Activated CD4-positive, alpha-beta T cell treated with anti-CD3 and anti-CD28 coated beads for 4 hours (primary cell): ENCODE data around the gene ITGAD.

Experiments
- DNase-seq, 2 donors: peaks; one replicate each; pipeline ENCODE4 v3.0.0-alpha.2; 2020

Gene ITGAD

GRCh38 chr16:31365131-31365865 is 27.8 kb upstream of the ITGAD start:
- no peak for DNase-seq

- DNase-seq, result no peak
Observed at GRCh38 chr16:31367853-31368252, 25.3 kb upstream of the ITGAD start.

GRCh38 chr16:31371008-31371407 is 22.1 kb upstream of the ITGAD start:
- DNase-seq, result no peak

DNA sequence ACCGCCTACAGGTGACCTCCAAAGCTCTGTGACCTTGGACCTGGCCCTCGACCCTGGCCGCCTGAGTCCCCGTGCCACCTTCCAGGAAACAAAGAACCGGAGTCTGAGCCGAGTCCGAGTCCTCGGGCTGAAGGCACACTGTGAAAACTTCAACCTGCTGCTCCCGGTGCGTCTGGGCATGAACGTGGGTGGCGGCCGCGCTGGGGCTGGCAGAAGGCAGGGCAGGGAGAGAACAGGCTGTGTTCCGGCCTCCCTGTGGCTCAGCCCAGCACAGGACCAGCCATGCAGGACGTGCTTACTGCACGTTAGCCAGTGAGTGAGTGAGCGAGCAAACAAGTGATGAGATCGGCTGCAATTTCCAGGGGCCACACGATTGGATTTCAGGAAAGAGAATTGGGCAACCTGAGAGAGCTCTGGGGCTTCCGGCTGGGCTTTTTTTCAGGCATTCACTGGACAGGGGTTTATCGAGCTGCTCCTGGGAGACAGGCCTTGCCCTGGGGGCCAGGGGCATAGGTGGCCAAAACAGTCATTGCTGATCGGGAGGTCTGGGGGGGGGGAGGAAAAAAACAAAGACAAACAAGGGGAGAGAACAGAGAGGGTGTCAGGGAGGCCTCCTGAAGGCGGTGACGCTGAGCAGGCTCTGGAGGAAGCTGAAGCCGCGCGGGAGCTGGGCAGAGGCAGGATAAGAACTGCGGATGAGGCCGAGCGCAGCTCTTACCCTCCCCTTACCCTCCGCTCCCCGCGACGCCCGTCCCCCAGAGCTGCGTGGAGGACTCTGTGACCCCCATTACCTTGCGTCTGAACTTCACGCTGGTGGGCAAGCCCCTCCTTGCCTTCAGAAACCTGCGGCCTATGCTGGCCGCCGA is 21.3 kb upstream of the ITGAD start:
- DNase-seq, result no peak

- DNase-seq, result no peak
Observed at GRCh38 chr16:31373235-31373634, 19.9 kb upstream of the ITGAD start.

DNA sequence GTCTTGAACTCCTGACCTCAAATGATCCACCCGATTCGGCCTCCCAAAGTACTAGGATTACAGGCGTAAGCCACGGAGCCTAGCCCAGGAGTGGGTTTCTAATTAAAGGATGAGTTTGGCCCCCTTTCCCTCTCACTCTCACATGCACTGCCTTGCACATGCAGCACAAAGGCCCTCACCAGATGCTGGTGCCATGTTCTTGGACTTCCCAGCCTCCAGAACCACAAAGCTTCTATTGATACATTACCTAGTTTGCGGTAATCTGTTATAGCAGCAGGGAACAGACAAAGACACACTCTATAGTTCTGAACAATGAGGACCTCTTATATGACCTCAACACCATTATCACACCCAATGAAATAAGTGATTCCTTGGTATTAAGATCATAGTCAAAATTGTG is 17.9 kb upstream of the ITGAD start:
- no peak for DNase-seq

- DNase-seq, result no peak
Observed at GRCh38 chr16:31376705-31377104, 16.4 kb upstream of the ITGAD start.

DNA sequence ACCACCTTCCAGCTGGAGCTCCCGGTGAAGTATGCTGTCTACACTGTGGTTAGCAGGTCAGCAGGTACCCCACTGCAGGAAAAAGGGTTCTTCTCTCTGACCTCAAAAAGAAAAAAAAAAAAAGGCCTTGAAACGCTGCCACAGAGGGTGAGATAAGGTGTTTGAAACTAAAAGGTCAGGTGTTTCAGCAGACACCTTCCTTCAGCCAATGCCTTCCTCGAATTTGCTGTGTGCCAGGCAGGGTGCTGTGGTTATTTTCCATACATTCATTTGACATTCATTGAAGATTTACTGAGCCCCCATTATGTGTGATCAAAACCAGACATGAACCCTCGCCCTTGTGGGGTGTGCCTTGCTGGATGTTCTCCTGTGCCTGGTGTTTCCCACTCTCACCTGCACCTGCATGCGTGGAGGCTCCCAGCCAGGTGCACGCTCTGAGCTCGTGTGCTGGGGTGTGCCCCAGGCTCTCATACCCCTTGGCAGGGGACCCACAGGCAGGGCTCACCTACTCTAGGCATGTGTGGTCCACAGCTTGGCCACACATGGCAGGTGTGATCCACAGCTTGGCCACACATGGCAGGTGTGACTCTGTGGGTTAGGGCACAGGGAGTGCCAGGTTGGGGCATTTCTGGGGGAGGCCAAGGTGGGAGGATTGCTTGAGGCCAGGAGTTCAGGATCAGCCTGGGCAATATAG is 15.8 kb upstream of the ITGAD start:
- no peak for DNase-seq

GRCh38 chr16:31380201-31380600 is 12.9 kb upstream of the ITGAD start:
- DNase-seq, result no peak

GRCh38 chr16:31382485-31383161 is 10.5 kb upstream of the ITGAD start:
- peak; percentile 30 to 47 for DNase-seq

- DNase-seq, result no peak
Observed at GRCh38 chr16:31385680-31386079, 7.5 kb upstream of the ITGAD start.

DNA sequence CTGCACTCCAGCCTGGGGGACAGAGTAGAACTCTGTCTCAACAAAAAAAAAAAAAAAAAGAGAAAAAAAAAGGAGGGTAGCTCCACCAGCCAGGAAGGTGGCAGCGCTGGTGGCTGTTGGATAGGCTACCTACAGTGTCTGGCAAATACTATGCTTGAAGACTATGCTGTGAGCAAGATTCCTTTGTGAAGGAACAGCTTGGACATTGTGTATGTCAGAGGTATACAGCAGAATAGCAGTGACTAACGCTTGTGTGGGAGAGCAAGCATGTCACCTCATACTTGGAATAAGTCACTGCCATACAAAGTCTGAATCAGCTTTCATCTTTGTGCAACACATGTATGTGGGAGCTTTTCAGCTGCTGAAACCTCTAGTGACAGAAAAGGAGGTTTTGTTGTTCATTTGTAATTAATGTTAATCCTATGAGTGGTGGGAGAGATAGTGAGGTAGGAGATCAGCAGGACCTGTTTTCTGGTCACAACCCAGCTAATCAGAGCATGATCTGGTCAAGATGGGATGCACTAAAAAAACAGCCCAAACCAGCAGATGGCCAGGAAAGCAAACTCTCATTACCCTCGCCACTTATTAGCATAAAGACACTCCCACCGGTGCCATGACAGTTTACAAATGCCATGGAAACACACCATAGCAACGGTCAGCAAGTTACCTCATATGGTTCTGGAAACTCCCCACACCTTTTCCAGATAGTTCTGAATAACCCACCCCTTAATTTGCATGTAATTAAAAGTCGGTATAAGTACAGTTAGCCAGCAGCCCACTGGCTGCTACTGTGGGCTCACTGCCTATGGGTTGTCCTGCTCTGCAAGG is 6.8 kb upstream of the ITGAD start:
- no peak for DNase-seq

GRCh38 chr16:31388535-31388934 is 4.6 kb upstream of the ITGAD start:
- DNase-seq, result no peak

GRCh38 chr16:31390504-31391041 is 2.6 kb upstream of the ITGAD start:
- no peak for DNase-seq

- DNase-seq, result no peak
Observed at GRCh38 chr16:31395647-31396046, 2.5 kb downstream of the ITGAD start.

DNA sequence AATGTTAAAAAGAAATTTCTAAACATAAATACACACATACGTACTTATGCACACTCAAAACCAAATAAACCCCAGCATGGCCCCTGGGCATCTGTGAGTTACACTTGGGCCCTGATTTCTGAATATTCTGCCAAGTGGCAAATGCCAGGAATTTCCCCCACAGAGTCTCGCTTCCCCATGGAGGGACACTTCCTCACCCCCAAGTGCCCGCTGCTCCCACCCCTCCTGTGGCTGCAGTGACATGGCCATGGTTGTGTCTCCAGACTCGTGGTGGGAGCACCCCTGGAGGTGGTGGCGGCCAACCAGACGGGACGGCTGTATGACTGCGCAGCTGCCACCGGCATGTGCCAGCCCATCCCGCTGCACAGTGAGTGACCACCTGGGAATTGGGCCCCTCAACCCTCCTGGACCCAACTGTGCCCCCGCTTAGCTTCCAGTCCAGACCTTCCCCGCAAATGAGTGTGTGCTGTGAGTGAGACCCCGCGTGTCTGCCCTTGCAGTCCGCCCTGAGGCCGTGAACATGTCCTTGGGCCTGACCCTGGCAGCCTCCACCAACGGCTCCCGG is 4.0 kb downstream of the ITGAD start:
- no peak for DNase-seq

- DNase-seq, result no peak
Observed at GRCh38 chr16:31397701-31398100, 4.6 kb downstream of the ITGAD start.

DNA sequence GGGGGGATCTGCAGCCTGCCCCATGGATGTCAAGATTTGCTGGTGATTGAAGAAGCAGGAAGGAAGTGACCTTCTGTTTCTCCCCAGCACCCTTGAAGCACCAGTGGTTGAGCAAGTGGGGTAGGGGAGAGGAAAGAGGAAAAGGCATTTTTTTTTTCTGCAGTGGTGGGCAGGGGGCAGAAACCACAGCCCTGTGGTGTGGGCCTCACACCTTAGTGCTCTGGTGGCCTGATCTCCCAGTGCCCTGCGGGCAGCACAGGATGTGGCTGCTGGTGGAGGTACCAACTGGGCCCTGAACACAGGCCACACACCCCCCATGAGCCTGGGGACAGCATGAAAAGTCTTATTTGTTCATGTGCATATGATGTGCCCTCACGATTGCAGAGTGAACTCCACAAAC is 7.1 kb downstream of the ITGAD start:
- DNase-seq, result no peak

DNA sequence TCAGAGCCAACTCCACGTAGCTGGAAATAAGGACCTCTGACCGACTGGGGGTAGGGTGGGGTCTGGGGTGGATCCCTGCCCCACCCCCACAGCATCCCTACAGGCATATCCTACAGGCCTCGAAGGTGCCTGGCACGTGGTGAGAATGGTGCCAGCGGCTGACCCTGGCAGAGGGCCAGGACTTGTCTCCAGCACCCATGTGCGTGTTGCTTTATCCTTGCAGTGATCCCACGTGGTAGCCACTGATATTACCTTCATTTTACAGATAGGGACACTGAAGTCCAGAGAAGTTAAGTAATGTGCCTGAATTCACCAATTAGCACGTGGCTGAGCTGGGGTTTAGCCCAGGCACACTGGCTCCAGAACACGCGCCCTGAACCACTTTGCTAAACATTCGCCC is 8.3 kb downstream of the ITGAD start:
- DNase-seq, result no peak

DNA sequence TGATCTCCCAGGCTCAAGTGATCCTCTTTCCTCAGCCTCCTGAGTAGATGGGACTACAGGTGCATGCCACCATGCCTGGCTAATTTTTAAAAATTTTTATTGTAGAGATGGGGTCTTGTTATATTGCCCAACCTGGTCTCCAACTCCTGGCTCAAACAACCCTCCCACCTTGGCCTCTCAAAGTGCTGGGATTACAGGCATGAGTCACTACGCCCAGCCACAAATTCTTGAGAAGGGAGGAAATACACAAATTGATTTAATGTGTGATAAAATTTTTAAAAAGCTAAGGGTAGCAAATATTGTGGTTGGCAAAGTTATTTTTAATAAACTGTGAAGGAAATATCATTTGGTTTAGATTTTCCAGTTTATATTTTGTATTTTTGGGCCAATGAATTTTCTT is 9.6 kb downstream of the ITGAD start:
- DNase-seq, result peak in 1 of 2 donors; percentile 5

GRCh38 chr16:31403590-31404352 is 10.6 kb downstream of the ITGAD start:
- no peak for DNase-seq
